Astrocyte of the spinal cord (primary cell): ENCODE measurements around the gene SERINC5.
"Not testable (repeated sequence)": the region's sequence is repeated elsewhere in the genome, so short reads cannot be mapped to it uniquely, and the experiment has no call there.

Experiments used
- DNase-seq: peaks from one replicate; pipeline ENCODE4 v3.0.0; 2011; ENCODE audit warnings: low read depth, low spot score
- H3K4me3 ChIP-seq: 2 replicates; pipeline ENCODE4 v1.5.1; 2011; ENCODE audit warnings: low read depth, mild to moderate bottlenecking, low read length, moderate library complexity
- CTCF ChIP-seq: IDR thresholded peaks from 2 replicates; pipeline ENCODE4 v1.5.1; 2012; ENCODE audit warnings: low read depth, mild to moderate bottlenecking, low read length, inconsistent platforms
- in situ Hi-C: cut with HindIII; loops from 2 replicates; pipeline ENCODE4 v1.10.0; 2017; ENCODE audit warnings: low sequenced_read_pairs

Gene SERINC5

GRCh38 chr5:80119372-80119771 lies 136.5 kb downstream of the SERINC5 start:
- in situ Hi-C loops = no loop called here
- H3K4me3 ChIP-seq = no peak overlapping the region
- DNase-seq = no peak
- TF ChIP-seq CTCF = no peak

GRCh38 chr5:80117446-80117845 lies 138.4 kb downstream of the SERINC5 start:
- no peak for DNase-seq
- no peak overlapping the region for H3K4me3 ChIP-seq
- no peak for TF ChIP-seq CTCF
- in situ Hi-C loops = no loop called here

GRCh38 chr5:80116465-80116864 lies 139.4 kb downstream of the SERINC5 start:
- in situ Hi-C loops = no loop called here
- TF ChIP-seq CTCF = no peak
- H3K4me3 ChIP-seq = no peak overlapping the region
- DNase-seq = no peak

GRCh38 chr5:80116000-80116399 lies 139.8 kb downstream of the SERINC5 start:
- no peak for TF ChIP-seq CTCF
- DNase-seq = no peak
- in situ Hi-C loops = no loop called here
- no peak overlapping the region for H3K4me3 ChIP-seq

GRCh38 chr5:80114860-80115259 lies 141.0 kb downstream of the SERINC5 start:
- no peak overlapping the region for H3K4me3 ChIP-seq
- in situ Hi-C loops = no loop called here
- no peak for TF ChIP-seq CTCF
- no peak for DNase-seq

GRCh38 chr5:80111376-80111990 lies 144.4 kb downstream of the SERINC5 start:
- H3K4me3 ChIP-seq, in situ Hi-C loops, DNase-seq: not testable (repeated sequence)

GRCh38 chr5:80109646-80110478 lies 146.0 kb downstream of the SERINC5 start:
- TF ChIP-seq CTCF = no peak
- in situ Hi-C loops = no loop called here
- no peak for DNase-seq
- no peak overlapping the region for H3K4me3 ChIP-seq
